Measurements from ENCODE around the gene HOXA5.

The HOXA5 gene

DNA sequence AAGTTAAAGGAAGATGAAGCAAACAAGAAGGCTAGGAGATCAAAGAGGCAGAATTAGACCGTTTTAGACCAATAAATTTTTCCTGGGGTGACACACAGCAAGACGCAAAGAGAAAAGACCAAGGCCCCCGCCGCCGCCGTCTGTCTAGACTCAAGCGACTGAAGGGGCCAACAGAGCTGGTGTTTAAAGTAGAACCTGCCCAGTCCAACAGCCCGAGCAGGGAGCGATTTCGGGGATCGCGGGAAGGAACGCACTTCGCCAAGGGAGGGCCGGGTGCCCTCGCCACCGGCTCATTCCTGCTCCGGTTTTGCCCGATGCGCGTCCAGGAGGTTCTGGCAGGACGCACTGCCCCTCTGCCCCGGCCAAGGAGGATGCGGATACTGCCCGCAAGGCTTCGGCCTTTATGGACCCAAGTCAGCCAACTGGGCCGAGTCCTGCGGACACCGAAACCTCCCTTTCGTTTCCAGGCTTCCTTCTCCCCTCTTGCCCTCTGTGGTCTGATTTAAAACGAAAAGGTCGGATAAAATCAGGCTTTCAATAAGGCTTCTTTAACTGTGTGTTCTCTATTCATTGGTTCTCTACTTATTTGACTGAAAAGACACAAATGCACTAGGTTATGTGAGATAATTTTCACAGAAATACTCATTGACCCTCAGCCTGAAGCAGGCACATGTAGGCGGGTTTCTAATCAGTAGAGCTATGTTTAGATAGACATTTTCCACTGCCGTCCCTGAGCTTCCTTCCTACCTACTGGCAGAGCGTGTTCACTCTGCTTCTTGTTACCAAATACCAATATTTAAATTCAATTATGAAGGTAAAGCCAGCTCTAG is 15.2 kb upstream of the HOXA5 start:
- no peak for DNase-seq

DNA sequence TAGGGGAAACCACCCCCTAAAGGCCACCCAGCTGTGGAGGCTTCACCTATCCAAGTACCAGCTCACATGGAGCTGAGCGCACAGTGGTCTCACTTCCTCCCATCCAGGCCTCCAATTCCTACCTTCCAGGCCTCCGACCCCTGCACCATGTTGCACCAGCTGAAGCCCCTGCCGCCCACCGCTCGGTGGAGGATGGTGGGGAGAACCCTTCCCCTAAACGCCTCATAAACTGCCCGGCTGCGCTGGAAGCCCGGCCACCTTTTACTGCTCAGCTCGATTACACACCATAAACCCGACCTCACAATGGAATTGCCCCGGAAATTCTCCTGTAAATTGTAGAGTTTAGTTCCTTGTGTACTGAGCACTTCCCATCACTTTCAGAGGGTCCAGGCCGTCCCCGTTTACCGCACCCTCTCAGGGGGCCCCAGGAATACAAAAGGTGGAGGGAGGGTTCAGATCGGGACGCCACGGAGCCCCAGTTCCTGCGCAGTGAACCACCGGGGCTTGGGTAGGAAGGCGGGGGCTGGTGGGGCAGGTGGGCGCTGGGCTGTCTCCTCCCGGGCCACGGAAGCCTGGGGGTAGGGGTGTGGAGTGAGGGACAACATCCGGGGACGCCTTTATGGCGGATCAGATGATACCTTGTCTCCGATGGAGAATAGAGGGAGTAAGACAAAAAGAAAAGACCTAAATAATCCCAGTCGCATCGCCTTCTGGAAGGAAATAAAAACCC is 14.4 kb upstream of the HOXA5 start:
- DNase-seq, result no peak

DNA sequence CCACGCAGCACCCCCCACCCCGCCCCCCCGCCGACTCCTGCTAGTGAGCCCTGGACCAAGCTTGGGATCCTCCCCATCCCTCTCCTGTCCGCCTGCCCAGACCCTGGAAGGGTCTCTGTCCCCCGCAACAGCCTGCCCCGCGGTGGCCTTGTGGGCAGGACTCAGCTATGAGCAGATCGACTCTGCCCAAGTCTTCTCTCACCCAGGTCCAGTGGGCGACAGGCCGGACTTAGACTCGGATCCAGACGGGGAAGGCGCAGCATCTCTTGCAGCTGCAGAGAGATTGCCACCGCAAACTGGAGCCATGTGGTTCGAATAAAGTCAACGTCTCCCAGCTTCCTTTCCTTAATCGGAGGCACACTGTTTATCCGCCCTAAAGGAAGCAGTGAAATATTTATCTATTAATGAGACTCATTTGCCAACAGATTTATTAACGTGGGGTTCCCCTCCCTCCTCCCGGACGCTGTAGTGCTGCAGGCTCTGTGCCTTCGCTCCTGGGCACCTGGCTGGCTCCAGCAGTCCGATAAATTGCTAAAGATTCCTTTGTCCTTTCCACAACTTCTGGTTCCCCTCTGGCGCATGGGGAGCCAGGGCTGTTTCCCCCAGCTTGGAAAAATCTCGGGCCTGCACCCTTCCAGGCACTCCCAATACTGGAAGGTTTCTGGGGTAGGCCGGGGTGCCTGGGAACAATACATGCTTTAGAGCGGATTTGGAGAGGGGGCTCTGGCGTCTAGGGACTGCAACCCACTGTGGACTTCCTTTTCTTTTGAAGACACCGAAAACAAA is 13.6 kb upstream of the HOXA5 start:
- no peak for DNase-seq

DNA sequence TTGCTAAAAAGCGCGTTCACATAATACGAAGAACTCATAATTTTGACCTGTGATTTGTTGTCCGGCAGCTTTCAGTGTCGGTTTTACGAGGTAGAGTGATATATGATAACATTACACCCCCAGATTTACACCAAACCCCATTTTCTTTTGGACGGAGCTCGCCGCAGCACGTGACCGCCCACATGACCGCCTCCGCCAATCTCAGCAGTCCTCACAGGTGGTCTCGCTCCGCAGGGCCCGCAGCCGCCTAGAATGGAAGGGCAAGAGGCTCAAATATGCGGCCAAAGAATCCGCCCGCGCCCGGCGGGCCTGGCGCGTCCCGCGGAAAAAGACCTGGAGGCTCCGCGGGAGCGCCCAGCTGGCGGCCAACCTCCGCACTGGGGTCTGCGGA is 13.0 kb upstream of the HOXA5 start, which contains the start of gene HOXA7:
Gene HOXA7 (minus strand): TSS at position 168 of the 391 bp plus-strand sequence. CDS start 130 bp downstream, at position 38.
- no peak for DNase-seq

DNA sequence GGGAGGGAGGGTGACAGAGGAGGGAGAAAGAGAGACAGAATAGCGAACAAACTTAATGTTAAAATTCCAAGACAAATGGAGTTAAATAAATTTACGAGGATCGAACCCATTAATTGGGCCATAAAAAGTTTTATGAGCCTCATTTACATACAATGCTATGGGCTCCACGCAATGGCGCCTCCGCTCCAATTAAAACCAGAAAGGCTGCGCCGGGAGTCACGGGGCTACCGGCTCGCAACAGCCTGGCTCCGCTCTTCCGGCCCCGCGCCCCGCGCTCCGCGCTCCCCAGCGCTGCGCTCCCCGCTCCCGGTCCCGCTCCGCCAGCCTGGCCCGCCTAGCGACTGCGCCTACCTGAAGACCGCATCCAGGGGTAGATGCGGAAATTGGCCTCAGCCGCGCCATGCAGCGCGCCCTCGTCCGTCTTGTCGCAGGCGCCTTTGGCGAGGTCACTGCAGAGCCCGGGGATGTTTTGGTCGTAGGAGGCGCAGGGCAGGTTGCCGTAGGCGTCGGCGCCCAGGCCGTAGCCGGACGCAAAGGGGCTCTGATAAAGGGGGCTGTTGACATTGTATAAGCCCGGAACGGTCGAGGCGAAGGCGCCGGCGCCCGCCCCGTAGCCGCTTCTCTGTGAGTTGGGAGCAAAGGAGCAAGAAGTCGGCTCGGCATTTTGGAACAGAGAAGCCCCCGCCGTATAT is 12.5 kb upstream of the HOXA5 start:
- DNase-seq, result no peak

DNA sequence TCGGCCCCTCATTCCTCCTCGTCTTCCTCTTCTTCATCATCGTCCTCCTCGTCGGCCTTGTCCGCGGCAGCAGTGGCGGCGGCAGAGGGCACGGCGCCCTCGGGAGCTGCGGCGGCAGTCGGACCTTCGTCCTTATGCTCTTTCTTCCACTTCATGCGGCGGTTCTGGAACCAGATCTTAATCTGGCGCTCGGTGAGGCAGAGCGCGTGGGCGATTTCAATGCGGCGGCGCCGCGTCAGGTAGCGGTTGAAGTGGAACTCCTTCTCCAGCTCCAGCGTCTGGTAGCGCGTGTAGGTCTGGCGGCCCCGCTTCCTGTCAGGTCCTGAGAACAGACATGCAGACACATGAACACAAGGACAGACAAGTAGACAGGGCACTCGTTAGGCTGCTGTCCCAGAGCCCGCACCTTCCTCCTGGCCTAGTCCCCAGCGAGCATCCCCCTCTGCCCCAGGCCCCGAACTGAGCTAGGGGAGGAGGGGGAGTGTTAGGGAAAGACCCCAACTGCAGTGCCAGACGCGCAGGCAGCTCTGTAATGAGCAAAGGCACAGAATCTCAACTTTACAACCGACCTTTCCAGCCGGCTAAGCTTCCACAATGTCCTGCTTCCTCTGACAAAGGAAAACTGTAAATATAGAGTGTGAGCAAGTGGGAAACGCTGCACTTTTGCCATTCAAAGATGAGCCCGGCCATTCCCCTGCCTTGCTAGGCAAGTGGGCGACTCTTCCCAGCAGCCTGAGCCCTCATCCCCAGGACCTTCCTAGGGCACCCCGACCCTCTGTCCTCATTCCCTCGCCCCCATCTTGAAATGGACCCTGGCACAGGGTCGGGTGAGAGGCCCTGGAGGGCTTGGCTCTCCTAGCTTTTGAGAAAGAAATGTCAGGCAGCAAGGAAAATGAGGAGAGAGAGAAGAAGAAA is 11.7 kb upstream of the HOXA5 start:
- no peak for DNase-seq

DNA sequence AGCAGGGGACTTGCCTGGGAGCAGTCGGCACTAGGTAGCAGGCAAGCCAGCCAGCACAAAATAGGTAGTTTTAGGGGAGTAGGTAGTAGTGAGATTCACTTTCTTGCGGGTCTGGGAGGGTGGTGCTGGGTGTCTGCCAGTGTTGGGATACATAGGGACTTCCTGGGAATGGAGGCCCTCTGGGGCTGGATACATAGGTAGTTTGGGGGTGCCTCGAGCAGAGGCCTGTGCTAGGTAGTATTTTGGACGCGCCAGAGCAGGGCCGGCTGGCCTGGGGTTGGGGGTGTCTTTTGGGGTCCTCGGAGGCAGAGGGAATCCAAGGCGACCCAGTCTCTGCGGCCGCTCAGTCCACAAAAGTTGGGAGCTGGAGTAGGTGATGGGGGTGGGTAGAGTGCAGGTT is 10.9 kb upstream of the HOXA5 start:
- no peak for DNase-seq

DNA sequence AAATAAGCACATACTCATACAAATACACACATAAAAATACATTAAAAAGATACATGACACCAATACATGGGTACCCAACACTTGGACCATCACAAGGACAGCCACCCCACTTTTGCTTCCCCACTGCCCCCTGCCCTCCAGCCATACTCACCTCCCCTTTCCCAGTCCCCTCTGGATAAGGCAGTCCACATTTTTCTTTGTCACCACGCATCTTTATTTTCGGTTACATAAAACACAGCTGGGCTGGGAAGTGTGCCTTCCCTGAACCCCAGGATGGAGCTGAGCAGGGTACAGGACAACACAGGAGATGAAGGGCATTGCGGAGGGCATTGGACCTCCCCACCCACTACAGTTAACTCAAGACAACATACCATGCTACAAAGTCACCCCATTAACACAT is 10.0 kb upstream of the HOXA5 start:
- DNase-seq, result no peak

DNA sequence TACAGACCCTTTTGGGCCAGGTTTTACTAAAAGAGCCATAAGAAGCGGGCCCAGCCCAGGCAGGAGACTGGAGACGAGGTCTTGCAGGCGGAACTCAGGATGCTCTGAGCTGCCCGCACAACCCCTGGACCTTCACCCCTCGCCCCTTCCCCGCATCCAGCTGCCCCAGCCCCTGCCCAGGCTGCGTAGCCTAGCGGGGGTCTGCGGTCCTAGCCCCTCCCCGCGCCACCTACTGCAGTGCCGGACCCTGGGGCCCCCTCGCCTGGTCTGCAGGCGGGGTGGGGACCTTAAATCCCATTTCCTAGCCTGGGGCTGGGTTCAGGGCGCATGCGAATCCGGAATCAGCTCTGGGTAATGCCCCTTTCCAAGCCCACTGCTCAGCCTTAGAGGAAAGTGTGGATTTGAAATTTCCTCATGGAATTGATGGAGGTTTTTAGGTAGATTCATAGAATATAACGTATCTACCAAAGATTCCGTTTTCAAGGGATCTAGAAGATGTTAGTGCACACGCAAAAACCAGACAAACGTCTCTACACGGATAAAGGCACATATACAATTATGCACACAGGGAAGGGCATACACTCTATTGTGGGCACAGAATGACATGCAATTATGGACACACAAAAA is 9.4 kb upstream of the HOXA5 start:
- no peak for DNase-seq

DNA sequence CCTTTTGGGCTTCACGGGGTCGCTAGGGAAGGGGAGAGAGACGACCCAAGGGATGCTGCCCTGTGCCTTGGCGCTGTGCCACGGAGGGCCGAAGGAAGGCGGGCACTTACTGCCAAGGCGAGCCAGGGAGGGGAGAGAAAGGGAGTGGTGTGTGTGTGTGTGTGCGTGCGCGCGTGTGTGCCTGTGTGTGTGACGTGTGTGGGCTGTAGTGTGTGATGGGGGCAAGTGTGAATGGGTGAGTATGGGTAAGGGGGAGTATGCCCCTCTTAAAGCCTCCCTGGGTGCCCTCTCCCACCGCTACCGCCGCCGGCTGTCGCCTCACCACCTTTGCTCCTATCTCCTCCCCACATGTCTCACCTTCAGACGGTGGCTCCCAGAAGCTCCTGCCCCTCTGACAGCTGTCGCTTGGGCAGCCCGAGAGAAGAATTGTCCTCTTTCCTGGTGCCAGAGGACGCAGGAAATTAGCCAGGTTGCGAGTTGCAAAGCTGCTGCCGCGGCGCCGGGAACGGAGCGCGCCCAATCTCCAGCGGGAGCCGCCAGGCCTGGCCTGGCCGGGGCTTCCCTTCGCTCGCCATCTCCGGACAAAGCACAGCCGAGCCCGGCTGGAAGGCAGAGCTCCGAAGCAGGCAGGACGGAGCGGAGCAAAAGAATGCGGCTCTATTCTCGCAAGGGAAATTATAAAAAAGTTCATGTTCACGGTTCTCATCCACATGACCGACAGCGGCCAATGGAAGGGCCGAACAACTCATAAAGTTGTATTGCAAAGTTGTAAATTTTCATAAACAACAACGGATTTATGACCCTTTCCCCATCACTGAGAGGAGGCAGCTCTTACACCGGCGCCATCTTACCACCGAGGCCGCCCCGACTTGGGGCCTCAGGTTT is 8.7 kb upstream of the HOXA5 start, which contains the start of gene HOXA3:
Gene HOXA3 (minus strand): TSS at position 653 of the 885 bp plus-strand sequence. CDS start 41,943 bp downstream, outside the sequence.
- no peak for DNase-seq

DNA sequence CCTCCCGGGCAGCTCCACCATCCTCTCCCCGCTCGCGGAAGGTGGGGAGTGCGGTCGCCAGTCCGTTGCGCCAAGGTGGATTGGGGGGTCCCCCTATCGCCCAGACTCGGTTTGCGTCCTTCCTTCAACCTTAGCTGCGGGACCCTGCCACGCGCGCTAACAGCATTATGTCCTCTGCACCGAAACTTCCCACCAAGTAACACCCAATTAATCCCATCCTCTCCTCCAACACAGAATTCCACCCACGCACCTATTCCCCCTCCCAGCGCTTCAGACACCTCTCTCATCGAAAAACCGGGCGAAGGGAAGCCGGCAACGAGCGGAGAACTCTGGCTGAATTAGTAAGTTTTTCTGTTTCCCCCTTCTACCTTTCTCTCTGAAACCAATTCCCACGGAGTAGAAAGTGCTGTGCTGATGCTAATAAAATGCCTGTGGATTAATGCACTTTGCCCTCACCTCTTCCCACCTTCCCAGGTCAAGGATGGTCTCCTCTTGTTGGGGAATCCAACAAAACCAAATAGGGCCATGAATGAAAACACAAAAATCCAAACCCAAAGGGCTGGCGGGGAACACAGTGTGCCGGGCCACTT is 8.0 kb upstream of the HOXA5 start:
- DNase-seq, result no peak

DNA sequence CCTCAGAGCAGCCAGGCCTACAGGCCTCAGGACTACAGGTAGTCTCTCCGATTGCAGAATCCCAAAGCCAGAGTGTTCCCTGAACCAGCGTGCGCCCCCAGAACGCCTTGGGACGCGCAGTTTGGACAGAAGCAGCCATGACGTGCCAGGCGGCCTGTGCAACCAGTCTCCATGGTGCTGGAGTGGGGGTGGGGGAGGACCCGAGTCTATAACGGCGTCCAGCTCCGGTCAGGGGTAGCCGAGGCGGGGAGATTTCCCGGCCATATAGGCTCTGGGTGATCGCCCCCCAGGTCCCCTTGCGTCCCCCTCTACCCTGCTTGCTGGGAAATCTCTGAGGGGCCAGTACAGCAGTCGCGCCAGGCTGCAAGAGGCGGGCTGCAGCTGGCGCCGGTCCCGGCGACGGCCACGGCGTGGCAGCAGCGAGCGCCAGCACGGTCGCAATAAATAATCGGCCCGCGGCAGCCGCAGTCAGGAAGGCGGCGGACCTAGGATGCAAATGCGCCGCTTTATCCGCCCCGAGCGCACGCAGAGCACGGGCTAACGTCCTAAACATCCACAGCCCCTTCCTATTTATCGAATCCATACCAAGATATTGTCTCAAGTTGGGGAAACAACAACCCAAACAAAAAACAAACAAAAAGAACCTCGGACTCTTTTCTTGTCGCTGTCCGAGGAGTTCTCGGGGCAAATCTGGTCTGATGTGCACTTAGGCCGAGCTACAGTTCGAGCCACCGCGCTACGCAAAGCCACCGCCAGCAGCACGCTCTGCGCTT is 7.3 kb upstream of the HOXA5 start:
- peak; percentile 52 for DNase-seq

DNA sequence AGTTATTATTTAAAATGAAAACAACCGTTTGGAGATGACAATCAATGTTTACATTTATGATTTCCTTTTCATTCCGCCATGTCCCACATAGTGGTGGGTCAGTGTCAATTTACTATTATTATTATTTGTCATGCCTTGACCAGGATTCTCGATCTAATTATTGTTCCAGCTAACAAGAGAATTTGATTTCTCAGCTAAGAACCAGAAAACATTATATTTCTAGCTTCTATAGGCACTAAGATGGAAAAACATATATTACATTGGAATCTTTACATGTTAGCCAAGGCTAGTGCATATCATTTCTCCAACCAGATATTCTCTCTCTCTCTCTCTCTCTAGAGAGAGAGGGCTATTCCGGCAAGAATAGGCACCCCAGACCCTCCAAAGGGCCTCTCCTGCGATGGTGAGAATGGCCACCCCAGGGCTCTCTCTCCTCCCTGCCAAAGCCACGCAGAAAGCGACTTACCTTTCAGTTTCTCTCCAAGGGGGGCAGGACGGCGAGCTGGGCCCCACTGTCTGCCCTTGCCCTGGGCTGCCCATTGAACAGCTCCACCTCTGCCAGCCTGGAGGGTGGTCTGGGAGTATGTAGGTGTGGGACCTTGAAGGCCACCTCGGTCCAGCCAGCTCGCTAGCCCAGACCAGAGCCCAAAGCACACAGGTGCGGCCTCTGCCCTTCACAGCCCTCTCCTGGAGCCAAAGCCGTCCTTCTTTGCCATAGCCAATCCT is 6.5 kb upstream of the HOXA5 start:
- DNase-seq, result no peak

DNA sequence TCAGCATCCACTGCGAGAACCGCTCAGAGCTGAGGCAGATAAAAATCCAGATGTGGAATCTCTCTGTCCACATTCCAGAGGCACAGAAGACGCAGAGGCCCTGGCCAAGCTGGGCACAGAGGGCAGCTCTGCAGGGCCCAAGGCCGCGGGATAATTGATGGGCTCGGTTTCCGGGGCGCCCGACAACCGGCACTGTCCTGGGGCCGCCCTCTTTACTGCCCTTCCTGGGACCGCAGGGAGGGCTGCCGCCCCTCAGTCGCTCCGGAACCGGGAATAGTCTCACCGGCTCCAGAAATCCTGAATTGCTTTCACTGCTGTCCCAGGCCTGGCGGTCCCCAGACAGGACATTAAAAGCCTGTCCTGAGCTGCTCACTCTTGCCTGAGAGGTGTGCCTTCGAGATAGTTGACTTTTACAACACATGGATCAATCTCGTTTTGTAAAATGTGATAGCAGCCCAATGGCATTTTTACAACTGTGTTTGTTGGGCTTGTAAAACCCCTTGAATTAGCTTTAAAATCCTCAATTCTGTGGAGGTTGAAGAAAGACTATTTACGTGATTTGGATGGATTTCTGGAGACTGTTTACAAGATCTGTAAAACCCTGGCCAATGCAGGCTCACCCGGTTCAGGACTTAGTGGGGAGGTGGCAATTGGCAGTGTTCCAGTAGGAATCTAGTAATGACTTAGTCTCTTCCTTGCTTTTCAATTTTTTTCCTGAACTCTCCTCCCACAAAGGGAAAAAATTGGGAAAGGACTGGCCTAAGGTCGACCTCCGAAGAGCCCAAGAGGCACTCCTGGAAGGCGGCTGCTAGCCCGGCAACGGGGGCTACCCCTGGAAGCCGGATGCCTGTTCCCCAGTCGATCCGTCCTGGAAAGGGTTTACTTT is 5.5 kb upstream of the HOXA5 start:
- DNase-seq, result no peak

DNA sequence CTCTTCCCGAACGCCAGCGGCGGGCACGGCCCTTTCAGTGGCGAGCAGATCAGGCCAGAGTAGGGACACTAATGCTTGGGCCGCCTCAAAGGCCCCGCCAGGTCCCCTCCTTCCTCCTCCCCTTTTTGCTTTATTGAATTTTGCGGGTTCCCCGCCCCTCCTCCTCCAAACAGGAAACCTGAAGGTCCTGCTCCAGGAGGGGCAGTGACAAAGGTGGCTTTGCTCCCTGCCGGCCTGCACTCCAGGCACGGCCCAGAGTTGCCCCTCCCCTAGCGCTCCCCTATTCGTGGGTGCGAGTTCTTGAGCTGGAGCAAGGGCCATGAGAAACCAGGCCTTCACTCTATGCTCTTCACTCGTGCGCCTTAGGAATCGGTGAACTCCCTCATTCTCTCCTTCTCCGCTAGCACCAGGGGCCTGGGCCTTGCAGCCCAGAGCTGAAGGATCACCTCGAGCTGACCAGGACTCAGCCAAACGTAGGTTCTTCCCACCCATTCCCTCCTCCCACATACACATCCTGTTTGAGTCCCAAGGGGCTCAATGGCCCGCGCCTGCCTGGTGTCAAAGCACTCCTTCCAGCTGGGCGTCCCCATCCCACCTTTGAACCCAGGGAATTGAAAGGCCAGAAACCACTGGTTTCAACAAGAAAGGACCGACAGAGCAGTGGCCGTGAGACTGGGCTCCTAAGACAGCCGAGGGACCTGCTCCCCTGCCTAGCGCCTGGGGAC is 4.7 kb upstream of the HOXA5 start:
- no peak for DNase-seq
